DMS153 treated with DMSO at 0.1 percent for 48 hours (cell line): ENCODE measurements around the gene TNFRSF11A.
A peak's percentile ranks its signal among the peaks of the same experiment; 100 is the strongest.

Experiments
- DNase-seq: peaks from one replicate; lab custom pipeline; 2025; ENCODE audit not compliant: unreplicated experiment; lab: John Stamatoyannopoulos, UW

Gene TNFRSF11A

GRCh38 chr18:62324181-62324828 is 805 bp upstream of the TNFRSF11A start:
- DNase-seq, result no peak

GRCh38 chr18:62325806-62326645 is 916 bp downstream of the TNFRSF11A start:
- no peak for DNase-seq

GRCh38 chr18:62326646-62327348 is 1.7 kb downstream of the TNFRSF11A start:
- DNase-seq, result no peak

- DNase-seq, result no peak
These were observed 2.9 kb downstream of the TNFRSF11A start for GRCh38 chr18:62327977-62328376.

- no peak for DNase-seq
These were observed 3.7 kb downstream of the TNFRSF11A start for GRCh38 chr18:62328586-62329525.

- peak; percentile 53 for DNase-seq
These were observed 4.8 kb downstream of the TNFRSF11A start for GRCh38 chr18:62329691-62330454.

GRCh38 chr18:62330650-62331049 is 5.5 kb downstream of the TNFRSF11A start:
- no peak for DNase-seq

- DNase-seq, result no peak
These were observed 6.7 kb downstream of the TNFRSF11A start for GRCh38 chr18:62331581-62332356.

- no peak for DNase-seq
These were observed 7.3 kb downstream of the TNFRSF11A start for GRCh38 chr18:62332431-62332830.

GRCh38 chr18:62332964-62333695 is 8.0 kb downstream of the TNFRSF11A start:
- no peak for DNase-seq

GRCh38 chr18:62334120-62334519 is 9.0 kb downstream of the TNFRSF11A start:
- DNase-seq, result no peak

GRCh38 chr18:62335494-62335893 is 10.4 kb downstream of the TNFRSF11A start:
- DNase-seq, result no peak

- no peak for DNase-seq
These were observed 11.5 kb downstream of the TNFRSF11A start for GRCh38 chr18:62336618-62337017.

GRCh38 chr18:62337336-62337735 is 12.2 kb downstream of the TNFRSF11A start:
- no peak for DNase-seq

- no peak for DNase-seq
These were observed 13.5 kb downstream of the TNFRSF11A start for GRCh38 chr18:62338446-62339105.

GRCh38 chr18:62339106-62339988 is 14.2 kb downstream of the TNFRSF11A start:
- DNase-seq, result no peak

- DNase-seq, result no peak
These were observed 15.9 kb downstream of the TNFRSF11A start for GRCh38 chr18:62340996-62341395.
